T follicular helper cell (primary cell): ENCODE measurements around the gene TAF1.
"Not testable (repeated sequence)": the region's sequence is repeated elsewhere in the genome, so short reads cannot be mapped to it uniquely, and the experiment has no call there.

Source experiments
- DNase-seq: peaks from one replicate; pipeline ENCODE4 v3.0.0-alpha.2; 2020; ENCODE audit warnings: low read depth

Gene TAF1

DNA sequence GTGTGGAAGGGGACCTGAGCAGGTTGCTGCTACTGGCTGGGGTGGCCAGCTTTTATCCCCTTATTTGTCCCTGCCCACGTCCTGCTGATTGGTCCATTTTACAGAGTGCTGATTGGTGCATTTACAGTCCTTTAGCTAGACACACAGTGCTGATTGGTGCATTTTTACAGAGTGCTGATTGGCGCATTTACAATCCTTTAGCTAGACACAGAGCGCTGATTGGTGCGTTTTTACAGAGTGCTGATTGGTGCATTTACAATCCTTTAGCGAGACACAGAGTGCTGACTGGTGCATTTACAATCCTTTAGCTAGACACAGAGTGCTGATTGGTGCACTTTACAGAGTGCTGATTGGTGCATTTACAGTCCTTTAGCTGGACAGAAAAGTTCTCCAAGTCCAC lies 135.9 kb downstream of the TAF1 start:
- not testable (repeated sequence) for DNase-seq

DNA sequence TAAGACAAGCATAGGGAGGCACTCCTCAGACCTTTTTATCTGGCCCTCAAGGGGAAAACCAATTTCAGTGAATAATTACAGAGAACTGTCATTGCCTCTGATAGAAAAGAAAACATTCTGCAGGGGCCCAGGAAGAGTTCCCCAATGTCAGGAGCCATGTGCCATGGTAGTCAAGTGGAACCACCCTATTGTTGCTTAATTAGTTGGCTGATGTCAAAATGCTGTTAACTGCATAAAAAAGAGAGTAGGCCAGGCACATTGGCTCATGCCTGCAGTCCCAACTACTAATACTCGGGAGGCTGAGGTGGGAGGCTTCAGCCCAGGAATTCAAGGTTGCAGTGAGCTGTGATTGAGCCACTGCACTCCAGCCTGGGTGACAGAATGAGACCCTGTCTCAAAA lies 138.2 kb downstream of the TAF1 start:
- no peak for DNase-seq

DNA sequence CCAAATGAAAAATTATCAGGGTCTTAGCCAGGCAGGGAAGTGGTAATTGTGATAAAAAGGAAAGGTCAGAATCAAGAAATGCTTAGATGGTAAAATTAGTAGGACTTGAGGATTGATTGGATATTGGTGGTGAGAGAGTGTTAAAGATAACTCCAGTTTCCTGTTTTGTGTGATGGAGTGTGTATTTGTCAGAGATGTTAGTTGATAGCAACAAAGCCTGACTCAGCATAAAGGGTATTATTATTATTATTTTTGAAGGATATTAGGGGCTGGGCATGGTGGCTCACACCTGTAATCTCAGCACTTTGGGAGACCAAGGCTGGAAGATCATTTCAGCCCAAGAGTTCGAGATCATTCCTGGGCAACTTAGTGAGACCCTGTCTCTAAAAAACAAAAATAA lies 143.1 kb downstream of the TAF1 start:
- no peak for DNase-seq

DNA sequence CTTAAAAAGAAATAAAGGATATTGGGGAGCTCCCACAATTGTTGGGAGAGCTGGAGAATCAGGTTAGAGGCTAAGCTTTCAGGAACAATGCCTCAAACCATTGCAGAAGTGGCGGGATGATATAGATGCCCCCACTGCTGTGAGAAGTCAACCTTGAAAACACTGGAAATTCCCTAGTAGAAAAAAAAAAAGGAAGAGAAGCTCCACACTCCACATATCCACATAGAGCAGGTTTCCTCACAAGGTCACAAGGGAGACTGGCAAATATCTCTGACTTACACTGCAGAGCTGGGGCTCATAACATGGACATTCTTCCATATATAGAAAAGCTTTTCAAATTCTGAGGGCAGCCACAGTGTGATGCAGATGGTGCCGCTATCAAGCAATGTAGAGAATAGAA lies 144.0 kb downstream of the TAF1 start:
- DNase-seq: no peak

DNA sequence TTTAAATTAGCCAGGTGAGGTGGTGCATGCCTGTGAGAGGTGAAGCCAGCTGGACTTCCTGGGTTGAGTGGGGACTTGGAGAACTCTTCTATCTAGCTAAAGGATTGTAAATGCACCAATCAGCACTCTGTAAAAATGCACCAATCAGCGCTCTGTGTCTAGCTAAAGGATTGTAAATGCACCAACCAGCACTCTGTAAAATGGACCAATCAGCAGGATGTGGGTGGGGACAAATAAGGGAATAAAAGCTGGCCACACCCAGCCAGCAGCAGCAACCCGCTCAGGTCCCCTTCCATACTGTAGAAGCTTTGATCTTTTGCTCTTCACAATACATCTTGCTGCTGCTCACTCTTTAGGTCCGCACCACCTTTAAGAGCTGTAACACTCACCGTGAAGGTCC lies 147.6 kb downstream of the TAF1 start:
- DNase-seq: not testable (repeated sequence)

DNA sequence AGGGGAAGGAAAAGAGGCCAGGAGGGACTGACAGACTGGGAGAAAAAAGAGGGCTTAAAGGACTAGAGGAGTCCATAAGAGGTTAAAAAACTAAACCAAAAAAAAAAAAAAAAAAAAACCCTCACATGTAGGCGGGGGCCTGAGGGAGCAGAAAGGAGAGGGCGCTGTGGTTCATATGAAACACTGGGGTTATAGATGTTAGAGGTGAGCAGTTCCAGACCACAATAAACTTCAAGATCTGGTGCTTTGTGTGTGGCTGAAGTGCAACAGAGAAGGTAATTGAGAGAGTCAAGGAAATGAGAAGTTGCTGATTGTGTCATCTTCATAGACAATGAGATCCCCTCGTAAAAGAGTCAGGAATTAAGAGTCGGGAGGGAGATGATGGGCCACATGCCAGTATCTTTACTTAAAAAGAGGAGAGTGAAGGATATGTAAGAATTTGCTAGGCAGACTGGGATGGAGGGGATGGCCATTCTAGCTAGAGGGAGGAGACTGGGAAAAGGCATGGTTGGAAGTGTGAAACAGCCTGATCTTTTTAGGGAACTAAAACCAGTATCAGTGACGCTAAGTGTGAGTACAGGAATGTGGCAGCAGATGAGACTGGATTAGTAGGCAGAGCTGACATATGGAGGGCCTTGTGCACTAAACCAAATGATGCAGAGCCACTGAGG lies 148.3 kb downstream of the TAF1 start:
- DNase-seq: no peak

DNA sequence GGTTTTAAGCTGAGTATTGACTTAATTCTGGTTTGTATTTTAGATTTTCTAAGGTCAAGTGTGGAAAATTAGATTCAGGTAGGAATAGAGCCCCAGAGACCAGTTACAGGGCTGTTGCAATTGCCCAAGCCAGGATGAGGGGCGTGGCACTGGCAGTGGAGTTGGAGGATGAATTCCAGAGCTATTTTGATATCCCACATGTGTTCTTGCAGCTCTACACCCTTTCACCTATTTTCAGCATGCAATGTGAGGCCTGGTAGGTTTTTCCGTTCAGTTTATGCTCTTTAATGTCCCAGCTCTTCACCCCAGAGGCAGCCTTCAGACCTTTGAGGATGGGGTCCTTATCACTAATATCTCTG lies 148.9 kb downstream of the TAF1 start:
- DNase-seq: no peak
